ENCODE measurements around the gene ANKRD16.

GRCh38 chr10:5889624-5890451 is at the start of gene ANKRD16, which contains the start of gene FBH1:
- no peak for TF ChIP-seq CTCF (IDR thresholded peaks at IDR 0.05; ENCODE audit: insufficient read depth, low read length, poor library complexity, severe bottlenecking)
- TF ChIP-seq EZH2phosphoT487 (conservative IDR thresholded peaks at IDR 0.05; ENCODE audit: low read length) = no peak
